IPS-11a (cell line): ENCODE measurements around the gene TRAPPC8.
A peak's percentile ranks its signal among the peaks of the same experiment; 100 is the strongest.
"Not testable (repeated sequence)": the region's sequence is repeated elsewhere in the genome, so short reads cannot be mapped to it uniquely, and the experiment has no call there.

ENCODE experiments used
- H3K4me3 ChIP-seq: one replicate; pipeline ENCODE4 v1.5.1; 2013; ENCODE audit warnings: low read depth, low read length, control low read depth

TRAPPC8 gene, protein sequence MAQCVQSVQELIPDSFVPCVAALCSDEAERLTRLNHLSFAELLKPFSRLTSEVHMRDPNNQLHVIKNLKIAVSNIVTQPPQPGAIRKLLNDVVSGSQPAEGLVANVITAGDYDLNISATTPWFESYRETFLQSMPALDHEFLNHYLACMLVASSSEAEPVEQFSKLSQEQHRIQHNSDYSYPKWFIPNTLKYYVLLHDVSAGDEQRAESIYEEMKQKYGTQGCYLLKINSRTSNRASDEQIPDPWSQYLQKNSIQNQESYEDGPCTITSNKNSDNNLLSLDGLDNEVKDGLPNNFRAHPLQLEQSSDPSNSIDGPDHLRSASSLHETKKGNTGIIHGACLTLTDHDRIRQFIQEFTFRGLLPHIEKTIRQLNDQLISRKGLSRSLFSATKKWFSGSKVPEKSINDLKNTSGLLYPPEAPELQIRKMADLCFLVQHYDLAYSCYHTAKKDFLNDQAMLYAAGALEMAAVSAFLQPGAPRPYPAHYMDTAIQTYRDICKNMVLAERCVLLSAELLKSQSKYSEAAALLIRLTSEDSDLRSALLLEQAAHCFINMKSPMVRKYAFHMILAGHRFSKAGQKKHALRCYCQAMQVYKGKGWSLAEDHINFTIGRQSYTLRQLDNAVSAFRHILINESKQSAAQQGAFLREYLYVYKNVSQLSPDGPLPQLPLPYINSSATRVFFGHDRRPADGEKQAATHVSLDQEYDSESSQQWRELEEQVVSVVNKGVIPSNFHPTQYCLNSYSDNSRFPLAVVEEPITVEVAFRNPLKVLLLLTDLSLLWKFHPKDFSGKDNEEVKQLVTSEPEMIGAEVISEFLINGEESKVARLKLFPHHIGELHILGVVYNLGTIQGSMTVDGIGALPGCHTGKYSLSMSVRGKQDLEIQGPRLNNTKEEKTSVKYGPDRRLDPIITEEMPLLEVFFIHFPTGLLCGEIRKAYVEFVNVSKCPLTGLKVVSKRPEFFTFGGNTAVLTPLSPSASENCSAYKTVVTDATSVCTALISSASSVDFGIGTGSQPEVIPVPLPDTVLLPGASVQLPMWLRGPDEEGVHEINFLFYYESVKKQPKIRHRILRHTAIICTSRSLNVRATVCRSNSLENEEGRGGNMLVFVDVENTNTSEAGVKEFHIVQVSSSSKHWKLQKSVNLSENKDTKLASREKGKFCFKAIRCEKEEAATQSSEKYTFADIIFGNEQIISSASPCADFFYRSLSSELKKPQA (N-terminal part only)

DNA sequence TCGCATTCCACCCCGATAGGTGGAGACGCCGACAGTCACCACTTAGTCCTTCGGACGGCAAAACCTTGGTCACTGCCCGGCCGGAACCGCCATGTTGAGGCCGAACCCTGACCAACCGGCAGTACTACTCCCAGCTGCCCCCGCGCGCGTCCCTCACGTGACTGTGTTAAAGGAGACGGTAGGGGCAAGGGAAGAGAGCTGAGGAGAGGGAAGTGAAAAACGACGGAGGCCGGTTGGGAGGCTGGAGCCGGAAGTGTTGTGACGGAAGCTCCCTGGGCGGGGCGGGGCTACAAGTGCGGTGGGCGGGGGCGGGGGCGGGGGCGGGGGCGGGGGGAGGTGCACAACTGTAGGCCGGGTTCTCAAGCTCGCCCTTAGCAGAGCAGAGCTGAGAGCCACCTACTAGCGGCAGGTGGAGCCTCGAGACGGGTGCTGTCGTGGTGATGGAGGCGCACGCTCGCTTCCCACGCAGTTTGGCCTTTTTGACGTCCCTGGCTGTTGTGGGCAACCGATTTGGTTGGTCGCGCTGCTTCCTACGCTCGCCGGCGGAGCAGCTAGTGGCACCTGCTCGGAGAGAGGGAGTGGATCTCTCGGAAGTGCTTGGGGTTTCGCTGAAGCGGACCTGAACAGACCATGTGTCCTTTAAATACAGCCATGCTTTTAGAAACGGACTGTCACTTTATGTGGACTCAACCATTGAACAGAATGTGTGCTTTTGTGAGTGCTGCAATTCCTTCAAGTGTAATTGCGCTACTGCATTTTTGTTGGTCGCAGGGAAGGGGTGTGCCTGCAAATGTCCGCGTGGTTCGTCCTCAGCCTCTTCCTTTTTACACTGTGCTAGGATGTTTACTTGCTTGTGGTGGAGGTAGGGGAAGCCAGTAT, at the start of gene TRAPPC8:
TSS of gene TRAPPC8 (minus strand) at position 130 of the 879 bp plus-strand sequence. CDS start 364 bp downstream, outside the sequence.
- H3K4me3 ChIP-seq = peak within 1 kb of the TSS; percentile 98

DNA sequence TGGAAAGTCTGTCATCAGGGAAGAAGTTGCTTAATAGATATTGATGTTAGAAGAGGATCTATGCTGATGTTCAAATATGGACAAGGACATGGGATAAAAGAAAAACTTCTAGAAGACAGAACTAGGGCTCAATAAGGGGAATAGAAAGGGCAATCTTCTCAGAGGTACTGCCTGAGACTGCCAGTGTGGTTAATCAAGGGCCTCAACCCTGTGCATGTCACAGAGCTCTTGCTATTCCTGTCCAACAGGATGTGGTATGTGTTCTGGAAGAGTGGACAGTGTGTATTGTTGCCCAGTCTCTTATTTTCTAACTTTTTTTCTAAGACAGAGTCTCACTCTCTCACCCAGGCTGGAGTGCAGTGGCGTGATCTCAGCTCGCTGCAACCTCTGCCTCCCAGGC, 47.9 kb upstream of the TRAPPC8 start:
- no peak overlapping the region for H3K4me3 ChIP-seq

DNA sequence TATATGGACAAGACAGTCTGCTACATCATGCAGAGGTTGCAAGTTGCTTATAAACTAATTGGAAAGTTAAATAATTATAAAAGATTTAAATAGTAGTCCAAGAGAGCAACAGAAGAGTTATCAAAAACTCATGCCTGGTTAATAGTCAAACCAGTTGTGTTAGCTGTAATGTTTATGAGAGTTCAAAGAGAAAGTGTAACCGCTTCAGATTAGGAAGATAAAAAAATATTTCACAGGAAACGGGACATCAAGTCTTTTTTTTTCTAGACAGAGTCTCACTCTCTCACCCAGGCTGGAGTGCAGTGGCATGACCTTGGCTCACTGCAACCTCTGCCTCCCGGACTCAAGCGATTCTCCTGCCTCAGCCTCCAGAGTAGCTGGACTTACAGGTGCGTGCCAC, 41.0 kb upstream of the TRAPPC8 start:
- no peak overlapping the region for H3K4me3 ChIP-seq

DNA sequence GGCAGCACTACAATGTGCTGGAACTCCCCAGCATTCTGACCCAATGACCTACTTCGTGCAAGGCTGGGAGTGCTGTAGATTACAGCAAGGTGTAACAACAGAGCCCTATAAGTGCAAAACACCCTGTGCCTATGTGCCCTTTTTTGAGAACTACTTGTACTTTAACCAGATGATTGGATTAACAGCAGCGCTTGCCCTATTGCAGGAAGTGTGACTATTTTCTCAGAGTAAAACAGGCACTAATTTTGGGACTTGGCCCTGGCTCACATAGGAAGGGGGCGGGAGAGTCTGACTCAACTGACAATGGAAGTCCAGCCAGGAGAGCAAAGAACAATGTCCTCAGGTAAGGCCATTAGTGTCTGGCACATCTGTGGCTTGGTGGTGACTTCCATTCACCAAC, 40.1 kb upstream of the TRAPPC8 start:
- no peak overlapping the region for H3K4me3 ChIP-seq

DNA sequence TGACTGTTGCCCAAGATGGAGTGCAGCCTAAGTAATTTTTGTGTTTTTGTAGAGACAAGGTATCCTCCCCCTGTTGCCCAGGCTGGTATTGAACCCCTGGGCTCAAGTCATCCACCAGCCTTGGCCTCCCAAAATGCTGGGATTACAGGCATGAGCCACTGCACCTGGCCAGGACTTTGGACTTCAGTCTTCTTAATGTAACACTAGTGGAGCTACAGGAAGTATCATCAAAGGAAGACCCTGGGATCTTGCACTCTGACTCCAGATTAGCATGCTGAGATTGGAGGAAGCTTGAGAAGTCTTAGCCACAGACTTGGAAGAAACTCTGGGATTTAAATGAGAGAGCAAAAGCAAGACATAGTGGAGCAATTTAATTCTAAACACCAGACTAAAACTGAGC, 37.9 kb upstream of the TRAPPC8 start:
- H3K4me3 ChIP-seq = no peak overlapping the region

DNA sequence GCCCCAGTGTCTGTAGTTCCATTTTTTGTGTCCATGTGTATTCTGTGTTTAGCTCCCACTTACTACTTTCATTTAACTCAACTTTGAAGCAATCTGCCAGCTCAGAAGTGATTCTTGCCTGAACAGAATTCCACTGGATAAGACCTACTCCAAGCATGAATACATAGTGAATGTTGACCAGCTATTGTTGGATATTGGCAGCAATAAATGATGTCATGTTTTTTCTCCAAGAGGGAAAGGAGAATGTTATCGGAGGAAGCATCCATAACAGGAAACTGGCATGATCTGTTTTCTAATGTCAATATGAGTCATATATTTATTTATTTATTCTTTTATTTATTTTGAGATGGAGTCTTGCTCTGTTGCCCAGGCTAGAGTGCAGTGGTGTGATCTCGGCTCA, 36.8 kb upstream of the TRAPPC8 start:
- H3K4me3 ChIP-seq = no peak overlapping the region

DNA sequence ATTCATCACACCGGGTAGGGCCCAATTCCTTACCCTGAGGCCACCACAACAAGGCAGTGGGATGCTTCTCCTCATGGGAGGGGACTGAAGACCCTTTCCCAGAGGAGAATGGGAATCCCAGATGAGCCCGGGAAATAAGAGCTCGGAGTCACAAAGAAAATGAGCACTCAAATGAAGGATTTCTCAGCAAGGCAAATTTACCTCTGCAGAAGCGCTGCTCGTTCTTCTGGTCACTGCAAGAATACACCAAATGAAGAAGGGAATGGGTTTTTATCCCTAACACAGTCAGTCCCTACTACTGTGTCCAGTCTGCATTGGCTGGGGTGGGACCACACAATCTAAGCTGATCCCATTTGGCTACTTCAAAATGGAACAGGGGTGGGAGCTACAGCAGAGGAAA, 35.7 kb upstream of the TRAPPC8 start:
- H3K4me3 ChIP-seq = no peak overlapping the region

DNA sequence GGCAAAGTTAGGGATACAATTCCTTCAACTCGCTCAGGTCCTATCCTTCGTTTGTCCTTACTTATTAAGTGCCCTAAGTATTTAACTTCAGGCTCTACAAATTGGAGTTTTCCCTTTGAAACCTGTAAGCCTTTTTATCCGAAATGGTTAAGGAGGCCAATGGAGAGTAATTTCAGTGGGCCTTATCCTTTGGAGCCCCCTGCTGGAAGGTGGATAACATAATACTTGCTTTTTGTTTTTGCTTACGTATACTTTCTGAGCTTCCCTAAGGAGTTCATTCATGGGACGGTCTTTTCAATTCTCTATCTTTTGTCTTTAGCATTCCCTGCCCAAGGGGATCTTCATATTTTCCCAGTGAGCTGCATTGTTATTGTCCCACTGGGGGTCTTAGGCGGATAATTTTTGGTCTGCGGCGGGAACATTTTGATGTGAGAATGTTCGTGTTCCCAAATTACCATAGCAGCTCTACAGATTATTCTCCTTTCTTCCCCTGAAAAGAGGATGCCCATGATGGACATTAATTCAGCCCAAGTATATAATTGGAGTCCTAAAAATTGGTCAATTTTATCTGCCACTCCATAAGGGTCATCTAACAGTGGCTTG, 34.4 kb upstream of the TRAPPC8 start:
- no peak overlapping the region for H3K4me3 ChIP-seq

DNA sequence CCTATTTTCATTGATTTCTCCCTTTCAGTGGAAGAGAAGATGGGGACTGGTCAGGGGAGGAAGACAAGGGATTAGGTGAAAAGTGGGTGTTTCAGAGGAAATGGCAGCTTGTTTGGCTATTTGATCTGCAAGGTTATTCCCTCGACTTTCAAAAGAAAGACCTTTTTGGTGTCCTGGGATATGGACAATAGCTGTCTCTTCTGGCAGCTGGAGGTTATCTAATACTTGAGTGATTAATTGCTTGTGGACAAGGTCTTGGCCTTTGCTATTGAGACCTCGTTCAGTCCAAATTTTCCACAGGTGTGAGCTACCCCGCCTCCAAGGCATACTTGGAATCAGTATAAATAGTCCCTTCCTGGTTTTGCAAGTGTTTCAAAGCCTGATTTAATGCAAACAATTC, 33.3 kb upstream of the TRAPPC8 start:
- H3K4me3 ChIP-seq = no peak overlapping the region

DNA sequence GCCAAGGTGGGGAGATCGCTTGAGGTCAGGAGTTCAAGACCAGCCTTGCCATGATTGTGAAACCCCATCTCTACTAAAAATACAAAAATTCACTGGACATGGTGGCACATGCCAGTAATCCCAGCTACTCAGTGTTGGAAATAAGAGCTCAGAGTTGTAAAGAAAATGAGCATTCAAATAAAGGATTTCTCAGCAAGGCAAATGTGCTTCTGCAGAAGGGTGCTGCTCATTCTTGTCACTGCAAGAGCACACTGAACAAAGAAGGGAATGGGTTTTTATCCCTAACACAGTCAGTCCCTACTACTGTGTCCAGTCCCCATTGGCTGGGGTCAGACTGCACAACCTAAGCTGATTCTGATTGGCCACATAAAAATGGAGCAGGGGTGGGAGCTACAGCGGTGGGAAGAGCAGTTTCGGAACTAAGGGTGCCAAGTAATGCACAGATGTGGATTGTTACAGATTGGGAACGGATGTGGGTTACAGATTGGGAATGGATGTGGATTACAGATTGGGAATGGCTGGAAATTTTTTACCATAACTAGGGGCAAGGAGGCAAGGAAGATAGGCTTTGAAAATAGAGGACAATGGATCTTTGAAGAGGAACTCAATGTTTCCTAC, 31.1 kb upstream of the TRAPPC8 start:
- no peak overlapping the region for H3K4me3 ChIP-seq

DNA sequence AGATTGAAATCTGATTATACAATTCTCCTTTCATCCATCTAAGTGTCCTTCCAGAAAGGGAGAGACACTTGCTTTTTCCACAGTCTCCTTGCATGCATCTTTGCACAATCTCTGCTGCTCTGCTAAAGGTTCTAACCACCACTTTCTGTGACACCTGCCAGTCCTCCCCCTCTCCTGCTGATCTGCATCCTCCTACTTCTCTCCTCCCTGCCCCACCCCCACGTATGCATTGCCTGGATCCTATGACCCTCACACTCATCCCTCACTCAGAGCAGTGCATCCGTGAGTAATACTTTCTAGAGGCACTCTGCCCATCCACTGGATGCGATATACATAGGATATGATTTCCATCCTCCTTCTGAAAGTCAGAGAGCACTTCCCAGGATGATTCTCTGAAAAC, 27.7 kb upstream of the TRAPPC8 start:
- no peak overlapping the region for H3K4me3 ChIP-seq

DNA sequence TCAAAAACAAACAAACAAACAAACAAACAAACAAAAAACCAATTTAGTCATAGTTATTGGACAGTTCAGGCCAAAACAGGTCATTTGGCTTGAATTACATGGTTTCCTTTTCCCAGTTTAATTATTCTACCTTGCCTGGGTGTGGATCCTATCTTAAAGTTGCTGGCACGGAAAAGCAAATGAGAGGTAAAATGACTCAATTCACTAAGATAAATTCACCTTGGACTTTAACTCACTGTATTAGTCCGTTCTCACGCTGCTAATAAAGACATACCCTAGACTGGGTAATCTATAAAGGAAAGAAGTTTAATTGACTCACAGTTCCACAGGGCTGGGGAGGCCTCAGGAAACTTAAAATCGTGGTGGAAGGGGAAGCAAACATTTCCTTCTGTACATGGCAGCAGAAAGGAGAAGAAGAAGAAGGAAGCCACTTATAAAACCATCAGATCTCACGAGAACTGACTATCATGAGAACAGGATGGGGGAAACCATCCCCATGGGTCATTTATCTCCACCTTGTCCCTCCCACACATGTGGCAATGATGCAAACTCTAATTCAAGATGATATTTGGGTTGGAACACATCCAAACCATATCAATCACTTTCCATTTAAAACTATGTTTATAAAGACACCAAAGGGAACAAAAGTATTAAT, 22.5 kb upstream of the TRAPPC8 start:
- no peak overlapping the region for H3K4me3 ChIP-seq

DNA sequence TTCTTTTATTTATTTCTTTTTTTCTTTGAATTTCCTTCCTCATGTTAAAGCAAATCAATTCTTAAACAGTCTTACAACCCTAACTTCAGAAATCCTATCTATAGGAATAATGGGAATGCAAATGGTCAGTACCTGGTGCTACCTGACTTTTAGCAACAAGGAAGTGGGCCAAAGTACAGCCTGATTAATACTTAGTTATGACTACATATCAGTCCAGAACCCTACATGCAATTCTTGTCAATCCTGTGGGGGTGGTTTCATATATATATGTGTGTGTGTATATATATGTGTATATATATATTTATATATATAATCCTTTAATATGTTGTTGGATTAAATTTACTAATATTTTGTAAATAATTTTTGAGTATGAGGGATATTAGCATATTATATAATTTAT, 14.8 kb upstream of the TRAPPC8 start:
- H3K4me3 ChIP-seq = no peak overlapping the region

DNA sequence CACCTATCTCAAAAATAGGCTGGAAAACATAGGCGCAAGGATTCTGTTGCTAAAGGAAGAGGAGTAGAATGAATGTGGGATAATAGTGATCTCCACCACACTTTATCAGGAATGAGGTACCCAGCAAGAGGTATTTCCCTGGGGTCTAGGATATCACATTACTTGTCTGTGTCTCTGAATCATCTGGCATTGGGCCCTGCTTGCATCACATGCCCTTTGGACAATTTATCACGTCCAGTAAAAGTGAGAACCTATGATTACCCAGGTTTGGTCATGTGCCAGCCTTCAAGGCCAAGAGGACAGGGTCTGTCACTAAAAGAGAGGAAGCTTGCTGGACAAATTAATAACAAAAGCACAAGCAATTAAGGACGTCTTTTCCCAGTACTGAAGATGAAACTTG, 11.4 kb upstream of the TRAPPC8 start:
- H3K4me3 ChIP-seq = no peak overlapping the region

DNA sequence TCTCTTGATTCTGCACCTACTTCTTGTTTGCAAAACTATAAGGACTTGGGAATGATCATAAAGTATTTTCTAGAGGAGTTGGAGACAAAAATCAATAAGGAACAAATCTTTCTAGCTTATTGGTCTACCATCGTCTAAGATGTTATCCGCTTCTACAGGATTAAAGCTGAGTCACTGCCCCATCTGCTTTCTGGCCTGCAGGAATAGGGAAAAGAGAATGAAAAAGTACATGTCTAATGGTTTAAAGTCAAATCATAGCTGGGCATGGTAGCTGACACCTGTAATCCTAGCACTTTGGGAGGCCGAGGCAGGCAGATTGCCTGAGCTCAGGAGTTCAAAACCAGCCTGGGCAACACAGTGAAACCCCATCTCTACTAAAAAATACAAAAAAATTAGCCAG, 10.8 kb upstream of the TRAPPC8 start:
- H3K4me3 ChIP-seq = not testable (repeated sequence)

DNA sequence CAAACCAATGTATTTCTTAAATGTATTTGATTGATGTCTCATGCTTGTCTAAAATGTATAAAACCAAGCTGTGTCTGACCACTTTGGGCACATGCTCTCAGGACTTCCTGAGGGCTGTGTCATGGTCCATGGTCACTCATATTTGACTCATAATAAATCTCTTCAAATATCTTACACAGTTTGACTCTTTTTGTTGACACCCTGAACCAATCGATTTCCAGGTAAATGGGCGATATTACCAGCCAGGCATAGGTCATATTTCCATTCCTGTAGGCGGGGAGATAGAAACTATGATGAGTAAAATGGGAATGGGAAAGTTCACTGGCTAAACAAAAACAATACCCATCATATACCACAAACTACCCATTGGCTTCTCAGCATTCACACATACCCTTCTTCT, 9.3 kb upstream of the TRAPPC8 start:
- H3K4me3 ChIP-seq = no peak overlapping the region

DNA sequence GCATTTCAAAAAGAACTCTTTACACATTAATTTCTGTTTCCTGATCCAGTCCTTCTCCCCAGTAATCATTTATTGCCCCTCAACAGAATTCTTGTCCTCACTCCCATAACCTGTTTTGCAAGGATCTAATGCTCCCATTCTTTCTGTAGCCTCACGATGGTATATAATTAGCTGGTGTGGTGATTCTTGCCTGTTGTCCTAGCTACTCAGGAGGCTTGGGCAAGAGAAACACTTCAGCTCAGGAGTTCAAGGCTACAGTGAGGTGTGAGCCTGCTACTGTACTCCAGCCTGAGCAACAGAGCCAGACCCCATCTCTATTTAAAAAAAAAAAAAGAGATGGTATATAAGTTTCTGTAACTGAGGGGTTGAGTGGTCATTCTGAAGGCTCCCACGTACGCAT, 7.7 kb upstream of the TRAPPC8 start:
- H3K4me3 ChIP-seq = no peak overlapping the region

DNA sequence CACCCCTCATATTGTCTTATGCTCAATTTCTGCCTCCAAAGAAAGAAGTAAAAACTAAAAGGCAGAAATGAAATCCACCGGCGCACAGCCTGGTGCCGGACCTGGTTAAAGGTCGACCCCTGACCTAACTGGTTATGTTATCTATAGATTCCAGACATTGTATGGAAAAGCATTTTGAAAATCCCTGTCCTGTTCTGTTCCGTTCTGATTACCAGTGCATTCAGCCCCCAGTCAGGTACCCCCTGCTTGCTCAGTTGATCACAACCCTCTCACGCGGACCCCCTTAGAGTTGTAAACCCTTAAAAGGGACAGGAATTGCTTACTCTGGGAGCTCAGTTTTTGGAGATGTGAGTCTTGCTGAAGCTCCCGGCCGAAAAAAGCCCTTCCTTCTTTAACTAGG, 5.4 kb upstream of the TRAPPC8 start:
- H3K4me3 ChIP-seq = not testable (repeated sequence)
